Activated effector memory CD4-positive, alpha-beta T cell treated with anti-CD3 and anti-CD28 coated beads, Interleukin-2, amount 50 U/mL, for 16 hours (primary cell): ENCODE data around the gene MFSD12.
A peak's percentile ranks its signal among the peaks of the same experiment; 100 is the strongest.
"Not testable (repeated sequence)": the region's sequence is repeated elsewhere in the genome, so short reads cannot be mapped to it uniquely, and the experiment has no call there.

Source experiments
- DNase-seq: peaks from one replicate; pipeline ENCODE4 v3.0.0-alpha.2; 2020

Gene MFSD12

GRCh38 chr19:3536429-3537100 lies 20.8 kb downstream of the MFSD12 start:
- peak; percentile 62 for DNase-seq

- no peak for DNase-seq
Observed at GRCh38 chr19:3535981-3536380, 21.4 kb downstream of the MFSD12 start.

GRCh38 chr19:3535563-3535965 lies 21.8 kb downstream of the MFSD12 start:
- DNase-seq = no peak

DNA sequence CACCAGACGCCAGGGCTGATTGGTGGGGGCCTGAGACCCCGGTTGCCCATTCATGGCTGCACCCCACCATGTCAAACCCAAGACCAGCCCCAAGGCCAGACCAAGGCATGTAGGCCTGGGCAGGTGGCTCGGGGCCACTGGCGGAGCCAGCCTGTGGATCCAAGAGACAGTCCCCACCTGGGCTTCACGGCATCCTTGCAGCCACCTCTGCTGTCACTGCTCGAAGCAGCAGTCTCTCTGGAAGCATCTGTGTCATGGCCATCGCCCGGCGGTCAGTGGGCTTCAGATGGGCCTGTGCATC lies 22.2 kb downstream of the MFSD12 start:
- no peak for DNase-seq

- DNase-seq = no peak
Observed at GRCh38 chr19:3534375-3535234, 22.8 kb downstream of the MFSD12 start.

DNA sequence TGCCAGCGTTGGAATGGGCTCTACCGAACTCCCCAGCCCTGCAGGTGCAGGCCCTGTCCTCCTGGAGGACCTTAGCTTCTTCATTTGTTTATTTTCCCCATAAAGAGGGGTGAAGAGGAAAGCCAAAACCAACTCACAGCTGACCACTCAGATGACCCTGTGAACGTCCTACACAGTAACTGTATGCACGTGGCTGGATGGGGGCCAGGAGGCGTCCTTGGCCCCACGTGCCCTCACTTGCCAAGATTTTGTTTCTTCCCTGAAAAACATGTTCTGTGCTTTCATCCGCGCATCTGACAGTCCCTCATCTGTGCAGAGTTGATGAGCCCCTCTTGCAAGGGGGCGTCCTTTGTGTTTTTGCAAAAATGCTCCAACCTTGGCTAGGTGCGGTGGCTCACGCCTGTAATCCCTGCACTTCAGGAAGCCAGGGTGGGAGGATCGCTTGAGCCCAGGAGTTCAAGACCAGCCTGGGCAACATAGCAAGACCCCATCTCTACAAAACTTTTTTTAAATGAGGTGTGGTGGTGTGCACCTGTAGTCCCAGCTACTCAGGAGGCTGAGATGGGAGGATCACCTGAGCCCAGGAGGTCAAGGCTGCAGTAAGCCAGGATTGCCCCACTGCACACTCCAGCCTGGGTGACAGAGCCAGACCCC lies 23.7 kb downstream of the MFSD12 start:
- DNase-seq = no peak

GRCh38 chr19:3533033-3533432 lies 24.4 kb downstream of the MFSD12 start:
- DNase-seq = no peak

GRCh38 chr19:3532154-3532786 lies 25.1 kb downstream of the MFSD12 start:
- DNase-seq = no peak

GRCh38 chr19:3531716-3532115 lies 25.7 kb downstream of the MFSD12 start:
- DNase-seq = no peak

- DNase-seq = no peak
Observed at GRCh38 chr19:3530389-3530788, 27.0 kb downstream of the MFSD12 start.

- DNase-seq = not testable (repeated sequence)
Observed at GRCh38 chr19:3529299-3529698, 28.1 kb downstream of the MFSD12 start.

- no peak for DNase-seq
Observed at GRCh38 chr19:3528539-3529211, 28.7 kb downstream of the MFSD12 start.

GRCh38 chr19:3528080-3528479 lies 29.3 kb downstream of the MFSD12 start:
- DNase-seq = no peak

DNA sequence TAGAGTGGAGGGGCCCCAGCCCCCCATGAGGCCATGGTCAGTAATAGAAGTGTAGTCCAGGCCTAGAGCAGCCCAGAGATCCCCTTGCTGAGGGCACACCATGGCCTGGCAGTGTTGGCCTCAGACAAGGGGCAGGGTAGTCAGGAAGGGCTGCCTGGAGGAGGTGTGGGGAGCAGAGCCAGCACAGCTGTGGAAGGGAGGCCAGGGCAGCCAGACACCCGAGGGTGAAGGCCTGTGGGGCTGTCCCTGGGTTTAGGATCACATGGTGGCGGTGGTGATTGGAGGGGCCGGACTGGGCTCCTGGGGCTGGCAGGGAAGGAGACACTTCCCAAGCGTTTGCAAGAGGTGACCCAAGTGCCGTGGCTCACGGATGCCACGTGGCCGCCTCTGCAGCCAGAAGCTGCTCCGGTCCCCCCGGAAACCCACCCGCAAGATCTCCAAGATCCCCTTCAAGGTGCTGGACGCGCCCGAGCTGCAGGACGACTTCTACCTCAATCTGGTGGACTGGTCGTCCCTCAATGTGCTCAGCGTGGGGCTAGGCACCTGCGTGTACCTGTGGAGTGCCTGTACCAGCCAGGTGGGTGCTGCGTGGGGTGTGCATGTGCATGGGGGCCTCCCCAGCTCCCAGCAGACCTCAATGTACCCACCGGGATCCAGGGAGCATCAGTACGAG lies 30.0 kb downstream of the MFSD12 start:
- no peak for DNase-seq

GRCh38 chr19:3526507-3527237 lies 30.7 kb downstream of the MFSD12 start:
- no peak for DNase-seq

- DNase-seq = no peak
Observed at GRCh38 chr19:3524904-3525451, 32.4 kb downstream of the MFSD12 start.

- no peak for DNase-seq
Observed at GRCh38 chr19:3524078-3524842, 33.1 kb downstream of the MFSD12 start.

GRCh38 chr19:3523361-3524077 lies 33.9 kb downstream of the MFSD12 start:
- DNase-seq = no peak

DNA sequence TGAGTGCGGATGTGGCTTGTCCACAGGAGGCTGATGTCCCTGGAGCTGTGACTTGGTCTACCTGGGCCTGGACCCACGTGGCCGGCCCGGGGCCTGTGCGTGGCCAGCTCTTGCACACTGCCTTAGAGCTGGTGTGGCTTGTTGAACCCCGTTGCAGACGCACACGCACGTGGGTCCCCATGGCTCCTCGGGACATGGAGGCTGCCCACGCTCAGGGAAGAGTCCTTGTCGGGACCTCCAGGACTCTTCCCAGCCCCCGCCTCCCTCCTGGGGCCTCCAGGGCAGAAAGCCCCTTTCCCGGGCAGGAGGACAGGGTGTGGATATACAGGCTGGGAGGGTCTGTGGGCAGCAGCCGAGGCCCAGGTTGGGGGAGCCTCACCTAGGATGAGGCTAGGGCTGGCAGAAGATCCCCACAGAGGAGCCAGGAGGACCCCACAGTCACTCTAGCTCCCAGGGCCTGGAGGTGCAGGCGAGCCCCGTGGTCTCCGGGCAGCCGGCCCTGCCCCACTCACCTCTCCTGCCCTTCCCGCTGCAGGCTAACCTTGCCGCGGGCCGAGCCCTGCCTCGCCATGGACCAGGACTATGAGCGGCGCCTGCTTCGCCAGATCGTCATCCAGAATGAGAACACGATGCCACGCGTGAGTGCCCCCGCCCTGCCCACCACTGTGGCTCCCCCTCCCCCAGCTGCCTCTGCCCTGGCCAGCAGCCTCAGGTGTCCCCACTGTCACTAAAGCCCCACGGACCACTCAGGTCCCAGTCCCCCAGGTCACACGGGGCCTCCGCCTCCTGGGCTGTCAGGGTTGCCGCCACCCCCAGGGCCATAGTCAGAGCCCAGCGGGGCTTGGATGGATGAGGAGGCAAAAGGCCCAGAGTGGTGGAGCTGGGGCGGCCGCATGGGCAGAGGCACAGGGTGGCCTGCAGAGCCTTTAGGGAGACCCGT lies 34.7 kb downstream of the MFSD12 start:
- no peak for DNase-seq
